Lung (tissue), 12 donors: ENCODE data around the gene F12. TPM values are rescaled to one million over a fixed set of nuclear protein-coding genes. Genes with fewer than 3 reads are reported as not detected.

ENCODE experiments used
- ATAC-seq: fragments of 200-7000 bp; cut with Tn5 transposase; one replicate; pipeline ENCODE4 v1.9.1; 2020; ENCODE audit warnings: moderate number of reproducible peaks; ENCODE audit not compliant: insufficient read depth, low FRiP score
- DNase-seq, 3 donors: peaks; one replicate each; pipeline ENCODE4 v3.0.0-alpha.2; 2013 to 2017
- H3K27ac ChIP-seq, 2 donors: one replicate each; pipeline ENCODE4 v1.5.1; 2013; ENCODE audit warnings: mild to moderate bottlenecking in 2 of 2, moderate library complexity in 2 of 2, control low read depth in 1 of 2, inconsistent platforms in 1 of 2, low read depth in 1 of 2, low read length in 1 of 2
- H3K27me3 ChIP-seq, 3 donors: one replicate each; pipeline ENCODE4 v1.5.1; 2013; ENCODE audit warnings: low read length in 2 of 3; ENCODE audit not compliant: control insufficient read depth in 3 of 3, insufficient read depth in 3 of 3
- H3K36me3 ChIP-seq, 4 donors: one replicate each; pipeline ENCODE4 v1.5.1; 2013; ENCODE audit warnings: low read length in 4 of 4, mild to moderate bottlenecking in 1 of 4, moderate library complexity in 1 of 4; ENCODE audit not compliant: control insufficient read depth in 4 of 4, insufficient read depth in 4 of 4
- H3K4me1 ChIP-seq, 5 donors: one replicate each; pipeline ENCODE4 v1.5.1; 2013; ENCODE audit warnings: low read length in 5 of 5, mild to moderate bottlenecking in 2 of 5, moderate library complexity in 1 of 5; ENCODE audit not compliant: control insufficient read depth in 5 of 5, insufficient read depth in 5 of 5
- H3K4me3 ChIP-seq: one replicate; pipeline ENCODE4 v1.5.1; 2013; ENCODE audit warnings: mild to moderate bottlenecking, control low read depth, moderate library complexity
- H3K9ac ChIP-seq, 2 donors: one replicate each; pipeline ENCODE4 v1.5.1; 2013; ENCODE audit warnings: low read length in 2 of 2, control low read depth in 1 of 2; ENCODE audit not compliant: insufficient read depth in 1 of 2
- H3K9me3 ChIP-seq, 4 donors: one replicate each; pipeline ENCODE4 v1.5.1; 2013; ENCODE audit warnings: low read length in 3 of 4, mild to moderate bottlenecking in 1 of 4, moderate library complexity in 1 of 4; ENCODE audit not compliant: control insufficient read depth in 4 of 4, insufficient read depth in 3 of 4
- CTCF ChIP-seq: IDR thresholded peaks from 2 replicates; pipeline ENCODE4 v1.5.1; 2012; ENCODE audit warnings: mild to moderate bottlenecking; ENCODE audit errors: control extremely low read depth, extremely low read depth
- WGBS, 2 donors: extraction: QIAGEN DNeasy Blood & Tissue Kit; methylation state at CpG; one replicate each; pipeline ENCODE4 v1.1.7; 2013; 5-methylcytosine and 5-hydroxymethylcytosine counted together
- polyA plus RNA-seq, 2 donors: library from polyadenylated mRNA; stranded (reverse); fragments of 200-250 nt; gene quantifications; one replicate each; pipeline ENCODE4 v1.2.1, GENCODE V29; 2013
- total RNA-seq, 2 donors: library from RNA; depleted of rRNA in 1 of 2; stranded (reverse); fragments of >200 nt in 1 of 2; gene quantifications; one replicate each; pipeline ENCODE4 v1.2.1, GENCODE V29; 2014 to 2021
- donor health status: control.
- donor health status: control.
- donor health status: Bipolar disorder and iron deficiency.
- donor health status: healthy.
- donor health status: DM: yes; HTN: yes; CAD: no.

F12 gene
- total and polyA plus RNA-seq, 4 donors = 1.3 to 1.7 (median 1.4) TPM; not detected in 1

- H3K4me1 ChIP-seq = peaks cover 0 to 28% (median 7%) of the 10 kb centered on the region in 5 donors
- ATAC-seq (peak; percentile 54), DNase-seq (peak; percentile 72 to 85 (median 74))
- H3K27ac ChIP-seq = peak overlapping the region; percentile 36 to 37
- no peak overlapping the region for H3K9ac ChIP-seq
- whole genome bisulfite sequencing, 2 donors = 0 to 1% methylated on average over 59 to 80 of the region's 80 CpGs
- H3K4me3 ChIP-seq = peak overlapping the region; percentile 36
- H3K36me3 ChIP-seq = peaks cover 0 to 18% (median 7%) of the 10 kb centered on the region in 4 donors
- peak; percentile 40 for TF ChIP-seq CTCF
- H3K9me3 ChIP-seq = no peaks in the 10 kb centered on the region
- no peaks in the 10 kb centered on the region for H3K27me3 ChIP-seq
Observed at GRCh38 chr5:177455036-177455660, 45.8 kb upstream of the F12 start.

GRCh38 chr5:177454397-177455035, 45.2 kb upstream of the F12 start:
- peak overlapping the region in 1 of 2 donors; percentile 37 for H3K27ac ChIP-seq

GRCh38 chr5:177453852-177454396, 44.6 kb upstream of the F12 start:
- peak overlapping the region in 1 of 2 donors; percentile 13 for H3K27ac ChIP-seq
- no peak for TF ChIP-seq CTCF
- peaks cover 0 to 28% (median 7%) of the 10 kb centered on the region in 5 donors for H3K4me1 ChIP-seq
- H3K27me3 ChIP-seq = no peaks in the 10 kb centered on the region
- no peak overlapping the region for H3K4me3 ChIP-seq
- H3K9me3 ChIP-seq = no peaks in the 10 kb centered on the region
- 7 to 13% methylated on average over 6 to 31 of the region's 31 CpGs for WGBS, 2 donors
- ATAC-seq (no peak), DNase-seq (peak; percentile 50 to 62 (median 54))
- peak overlapping the region in 1 of 2 donors; percentile 23 for H3K9ac ChIP-seq
- H3K36me3 ChIP-seq = peaks cover 0 to 18% (median 5%) of the 10 kb centered on the region in 4 donors

More at GRCh38 chr5:177454397-177455035, 45.2 kb upstream of the F12 start:
- 0% methylated on average over 36 to 84 of the region's 84 CpGs for WGBS, 2 donors
- DNase-seq (peak; percentile 89 to 93 (median 89)), ATAC-seq (peak; percentile 71)
- Histone ChIP-seq H3K9me3 (no peaks in the 10 kb centered on the region), H3K4me1 (peaks cover 0 to 28% (median 7%) of the 10 kb centered on the region in 5 donors), H3K4me3 (peak overlapping the region; percentile 36), H3K36me3 (peaks cover 0 to 18% (median 5%) of the 10 kb centered on the region in 4 donors), H3K9ac (no peak overlapping the region), H3K27me3 (no peaks in the 10 kb centered on the region)
- TF ChIP-seq CTCF = peak; percentile 94
